Activated T-helper 2 cell treated with anti-CD3 and anti-CD28 coated beads, Interferon-gamma antibody, Interleukin-2, Interleukin-4, amounts not matched to agents 10 μg/mL and 5 μg/mL and 100 μg/mL, durations not matched to agents 14 hours and 24 hours and 36 hours (primary cell): Measurements from ENCODE around the gene DNMT3A. TPM values are rescaled to one million over a fixed set of nuclear protein-coding genes. Genes with fewer than 3 reads are reported as not detected.

ENCODE experiments used
- DNase-seq: peaks from one replicate; pipeline ENCODE4 v3.0.0; 2021; ENCODE audit warnings: low spot score
- H3K27ac Mint-ChIP-seq: one replicate; pipeline ENCODE4 v1.8.0; 2021; ENCODE audit warnings: mixed read lengths
- H3K27me3 Mint-ChIP-seq: one replicate; pipeline ENCODE4 v1.8.0; 2021; ENCODE audit warnings: low read depth, mixed read lengths
- H3K36me3 Mint-ChIP-seq: one replicate; pipeline ENCODE4 v1.8.0; 2021; ENCODE audit warnings: low read depth, mixed read lengths
- H3K4me1 Mint-ChIP-seq: one replicate; pipeline ENCODE4 v1.8.0; 2021; ENCODE audit warnings: low read depth, mixed read lengths
- H3K4me3 Mint-ChIP-seq: one replicate; pipeline ENCODE4 v1.8.0; 2021; ENCODE audit warnings: low read depth, mild to moderate bottlenecking, moderate library complexity, mixed read lengths
- H3K9me3 Mint-ChIP-seq: one replicate; pipeline ENCODE4 v1.8.0; 2021; ENCODE audit warnings: mixed read lengths
- intact Hi-C: fragments of 100-400 bp; cut with micrococcal nuclease; formaldehyde crosslinking; loops from one replicate; pipeline ENCODE4 v1.15.1; 2023
- total RNA-seq: library from RNA; stranded (reverse); gene quantifications from 2 replicates; pipeline ENCODE4 v1.2.3, GENCODE V29; 2022

Gene DNMT3A
- total RNA-seq, 1 donor from 2014 or later, result 86.8 TPM

DNA sequence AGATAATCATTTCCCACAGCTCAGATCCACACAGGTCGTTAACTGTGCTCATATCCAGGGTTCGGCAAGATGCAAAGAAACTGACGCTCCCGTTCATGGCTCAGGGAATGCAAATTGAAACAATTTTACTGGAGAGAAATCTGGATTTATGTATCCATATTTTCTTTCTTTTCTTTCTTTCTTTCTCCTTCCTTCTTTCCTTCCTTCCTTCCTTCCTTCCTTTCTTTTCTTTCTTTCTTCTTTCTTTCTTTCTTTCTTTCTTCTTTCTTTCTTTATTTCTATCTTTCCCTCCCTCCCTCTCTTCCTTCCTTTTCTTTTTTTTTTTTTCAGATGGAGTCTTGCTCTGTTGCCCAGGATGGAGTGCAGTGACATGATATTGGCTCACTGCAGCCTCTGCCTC is 153.3 kb downstream of the DNMT3A start:
- Mint-ChIP-seq H3K27me3 (peaks cover 15% of the 10 kb centered on the region), H3K27ac (no peak overlapping the region), H3K4me1 (no peaks in the 10 kb centered on the region), H3K4me3 (no peak overlapping the region), H3K9me3 (no peaks in the 10 kb centered on the region), H3K36me3 (no peaks in the 10 kb centered on the region)
- intact Hi-C loops, result no loop called here
- no peak for DNase-seq

DNA sequence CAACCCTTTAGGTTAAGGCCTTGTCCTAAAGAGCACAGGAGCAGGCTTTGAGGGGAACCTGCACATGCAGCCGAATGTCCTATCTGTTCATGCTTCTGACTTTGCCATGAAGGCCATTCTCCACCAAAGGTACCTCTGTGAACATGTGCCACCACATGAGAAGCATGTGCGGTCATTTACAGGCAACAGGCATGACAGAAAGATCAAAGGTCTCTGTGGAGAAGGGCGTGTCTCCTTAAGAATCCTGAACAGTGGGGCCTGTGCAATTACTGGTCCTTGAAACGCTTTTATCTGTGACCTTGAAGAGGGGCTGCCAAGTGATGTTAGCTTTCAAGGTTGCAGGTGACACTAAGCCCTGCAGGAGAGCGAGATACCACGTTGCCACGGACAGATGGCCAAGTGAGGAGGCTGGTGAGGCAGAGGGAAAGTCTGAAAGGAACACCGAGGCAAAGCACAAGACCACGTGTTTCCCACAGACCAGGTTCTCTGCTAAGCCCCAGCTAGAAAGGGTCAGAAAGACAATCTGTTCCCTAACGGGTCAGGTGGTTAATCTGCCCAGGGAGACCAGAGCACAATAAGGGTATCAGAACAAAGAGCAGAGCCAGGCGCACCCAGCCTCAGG is 153.9 kb downstream of the DNMT3A start:
- H3K9me3 Mint-ChIP-seq, result no peaks in the 10 kb centered on the region
- intact Hi-C loops, result no loop called here
- H3K4me3 Mint-ChIP-seq, result no peak overlapping the region
- DNase-seq, result no peak
- H3K27ac Mint-ChIP-seq, result no peak overlapping the region
- no peaks in the 10 kb centered on the region for H3K4me1 Mint-ChIP-seq
- peaks cover 15% of the 10 kb centered on the region for H3K27me3 Mint-ChIP-seq
- H3K36me3 Mint-ChIP-seq, result no peaks in the 10 kb centered on the region

DNA sequence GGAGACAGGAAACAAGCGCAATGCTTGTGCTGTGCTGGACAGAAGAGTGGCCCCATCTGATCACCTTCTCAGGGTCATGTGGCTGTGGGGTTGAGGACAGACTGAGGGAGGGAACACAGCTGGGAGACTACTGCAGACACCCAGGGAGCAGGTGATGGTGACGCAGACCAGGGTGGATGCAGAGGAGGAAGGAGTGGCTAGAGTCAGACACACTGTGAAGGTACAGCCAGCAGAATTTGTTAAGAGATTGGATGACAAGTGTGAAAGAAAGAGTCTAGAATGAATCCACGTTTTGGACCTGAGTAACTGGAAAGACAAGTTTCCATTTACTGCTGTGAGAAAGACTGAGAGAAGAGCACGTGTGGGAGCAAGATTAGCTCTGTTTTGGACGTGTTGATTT is 157.5 kb downstream of the DNMT3A start:
- H3K27me3 Mint-ChIP-seq, result peaks cover 14% of the 10 kb centered on the region
- H3K27ac Mint-ChIP-seq, result no peak overlapping the region
- no peaks in the 10 kb centered on the region for H3K36me3 Mint-ChIP-seq
- no peaks in the 10 kb centered on the region for H3K9me3 Mint-ChIP-seq
- no peaks in the 10 kb centered on the region for H3K4me1 Mint-ChIP-seq
- DNase-seq, result no peak
- no peak overlapping the region for H3K4me3 Mint-ChIP-seq
- intact Hi-C loops, result no loop called here

DNA sequence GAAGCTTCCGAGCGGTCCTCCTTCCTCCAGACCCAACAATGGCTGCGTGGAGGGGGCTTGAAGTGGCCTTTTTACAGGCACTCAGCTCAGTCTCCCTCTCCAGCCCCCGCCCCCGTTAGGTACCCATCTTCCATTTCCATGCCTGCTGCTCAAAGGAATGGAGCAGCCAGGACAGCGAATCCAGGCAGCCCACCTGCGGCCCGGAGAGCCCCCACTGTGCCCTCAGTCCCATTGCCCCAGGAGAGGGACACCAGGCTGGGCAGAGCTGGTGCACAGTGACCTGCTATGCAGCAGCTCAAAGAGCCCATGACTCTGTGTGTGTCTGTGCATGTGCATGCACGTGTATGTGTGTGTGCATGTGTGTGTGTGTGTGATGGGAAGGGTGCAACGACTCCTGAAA is 162.7 kb downstream of the DNMT3A start:
- Mint-ChIP-seq H3K4me3 (no peak overlapping the region), H3K9me3 (no peaks in the 10 kb centered on the region), H3K36me3 (no peaks in the 10 kb centered on the region), H3K27ac (no peak overlapping the region), H3K27me3 (peaks cover 25% of the 10 kb centered on the region), H3K4me1 (no peaks in the 10 kb centered on the region)
- no peak for DNase-seq
- intact Hi-C loops, result no loop called here

Other genes with a start within 250 kb of the DNMT3A start
- 5.8 and 6.7 TPM in 2 replicates for gene POMC, start 173.3 kb downstream of the DNMT3A start, total RNA-seq